NCI-H2196 (cell line): ENCODE measurements around the gene IFIT1.
A peak's percentile ranks its signal among the peaks of the same experiment; 100 is the strongest.
"Not testable (repeated sequence)": the region's sequence is repeated elsewhere in the genome, so short reads cannot be mapped to it uniquely, and the experiment has no call there.

Source experiments
- DNase-seq: peaks from one replicate; lab custom pipeline; 2025; ENCODE audit not compliant: unreplicated experiment; lab: John Stamatoyannopoulos, UW

The IFIT1 gene

DNA sequence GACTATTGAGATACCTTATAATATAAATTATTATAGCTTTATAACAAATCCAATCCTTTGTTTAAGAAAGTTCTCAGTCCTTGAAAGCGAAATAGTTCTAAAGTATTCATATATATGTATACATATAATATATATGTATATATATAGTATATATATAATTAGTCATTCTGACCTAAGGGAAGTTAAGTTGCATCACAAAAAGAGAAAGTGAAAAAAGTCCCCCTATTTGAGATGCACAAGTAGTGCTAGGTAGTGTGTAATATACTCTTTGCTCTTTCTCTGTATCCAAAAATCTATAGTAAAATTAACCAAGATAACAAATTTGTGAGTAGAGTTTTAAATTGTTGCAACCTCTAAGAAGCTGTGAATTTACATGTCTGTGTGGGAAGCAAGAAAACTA, 27.9 kb upstream of the IFIT1 start:
- no peak for DNase-seq

GRCh38 chr10:89367529-89367928, 24.9 kb upstream of the IFIT1 start:
- no peak for DNase-seq

- no peak for DNase-seq
These were observed 24.3 kb upstream of the IFIT1 start for GRCh38 chr10:89368129-89368528.

GRCh38 chr10:89369156-89370105, 23.0 kb upstream of the IFIT1 start:
- no peak for DNase-seq

GRCh38 chr10:89371079-89371478, 21.3 kb upstream of the IFIT1 start:
- DNase-seq, result no peak

DNA sequence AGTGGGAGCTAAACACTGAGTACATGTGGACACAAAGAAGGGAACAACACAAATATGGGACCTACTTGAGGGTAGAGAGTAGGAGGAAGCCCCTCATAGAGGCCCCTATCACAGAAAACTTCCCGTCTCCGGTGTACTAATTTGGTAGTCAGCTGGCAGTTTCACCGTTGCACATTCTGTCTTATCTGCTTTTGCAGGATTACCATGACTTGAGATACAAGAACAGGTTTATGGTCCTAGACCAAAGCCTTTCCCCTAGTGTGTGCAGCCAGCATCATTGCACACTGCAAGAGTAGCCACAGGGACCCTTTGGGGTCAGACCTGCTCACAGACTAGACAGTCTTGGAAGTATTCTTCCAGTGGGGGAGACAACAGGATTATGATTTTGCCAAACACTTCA, 20.4 kb upstream of the IFIT1 start:
- no peak for DNase-seq

DNA sequence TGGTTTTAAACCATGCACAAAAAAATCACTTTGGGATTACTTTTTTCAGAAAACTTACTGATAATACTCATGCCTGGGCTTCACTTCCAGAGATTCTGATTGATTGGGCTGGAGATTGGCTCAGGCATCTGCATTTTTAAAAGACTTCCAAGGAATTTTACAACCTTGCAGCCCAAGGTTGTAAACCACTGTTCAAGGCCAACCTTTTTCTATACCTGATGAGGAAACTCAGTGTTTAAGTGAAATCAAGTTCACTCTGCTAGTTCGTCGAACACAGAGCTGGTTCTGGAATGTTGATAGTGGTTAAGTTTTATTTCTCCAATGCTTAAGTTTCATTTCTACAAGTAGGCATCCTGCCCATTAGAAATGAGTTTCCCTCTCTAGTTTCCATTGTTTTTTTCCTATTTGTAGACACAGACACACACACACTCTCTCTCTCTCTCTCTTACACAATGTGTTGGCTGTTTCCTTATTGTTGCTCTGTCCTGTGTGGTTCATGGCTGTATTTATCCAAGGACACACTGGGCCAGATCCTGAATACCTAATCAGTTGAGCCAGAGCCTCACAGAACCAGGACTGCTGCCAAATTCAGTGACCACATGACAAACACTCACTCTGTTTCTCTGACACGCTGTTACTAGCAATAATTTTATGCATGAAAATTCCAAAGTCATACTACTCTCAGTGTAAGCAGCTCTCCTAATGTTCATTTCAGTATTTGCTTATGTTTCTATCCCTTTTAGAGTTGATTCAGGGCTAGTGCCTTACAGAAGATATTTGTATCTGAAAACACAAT, 18.3 kb upstream of the IFIT1 start:
- DNase-seq, result peak; percentile 59

DNA sequence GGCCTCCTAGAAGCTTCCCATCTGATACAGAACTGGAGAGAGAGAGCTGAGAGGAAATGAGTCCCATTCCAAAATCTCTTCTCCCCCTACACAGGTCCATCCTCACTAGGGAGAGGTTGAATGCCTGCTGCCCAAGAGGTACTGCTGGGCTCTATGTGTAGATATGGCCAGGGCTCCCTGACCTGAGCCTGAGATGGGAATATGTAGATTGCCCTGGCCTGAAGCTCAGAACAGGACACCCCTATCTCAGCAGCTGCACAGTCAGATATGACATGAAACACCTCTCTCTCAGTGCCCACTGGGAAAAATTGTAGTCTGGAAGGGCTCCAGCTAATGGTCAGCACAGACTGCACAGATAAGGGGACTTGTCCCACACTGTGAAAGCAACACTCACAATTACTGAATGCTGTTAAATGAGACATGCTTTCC, 17.7 kb upstream of the IFIT1 start:
- no peak for DNase-seq

GRCh38 chr10:89377705-89378637, 14.5 kb upstream of the IFIT1 start, which contains the start of gene IFIT1B:
IFIT1B (plus strand) TSS chr10:89378056; CDS start chr10:89378136, 80 bp downstream.
- DNase-seq, result no peak

- no peak for DNase-seq
These were observed 13.3 kb upstream of the IFIT1 start for GRCh38 chr10:89379103-89379502.

- no peak for DNase-seq
These were observed 9.7 kb upstream of the IFIT1 start for GRCh38 chr10:89382757-89383156.

DNA sequence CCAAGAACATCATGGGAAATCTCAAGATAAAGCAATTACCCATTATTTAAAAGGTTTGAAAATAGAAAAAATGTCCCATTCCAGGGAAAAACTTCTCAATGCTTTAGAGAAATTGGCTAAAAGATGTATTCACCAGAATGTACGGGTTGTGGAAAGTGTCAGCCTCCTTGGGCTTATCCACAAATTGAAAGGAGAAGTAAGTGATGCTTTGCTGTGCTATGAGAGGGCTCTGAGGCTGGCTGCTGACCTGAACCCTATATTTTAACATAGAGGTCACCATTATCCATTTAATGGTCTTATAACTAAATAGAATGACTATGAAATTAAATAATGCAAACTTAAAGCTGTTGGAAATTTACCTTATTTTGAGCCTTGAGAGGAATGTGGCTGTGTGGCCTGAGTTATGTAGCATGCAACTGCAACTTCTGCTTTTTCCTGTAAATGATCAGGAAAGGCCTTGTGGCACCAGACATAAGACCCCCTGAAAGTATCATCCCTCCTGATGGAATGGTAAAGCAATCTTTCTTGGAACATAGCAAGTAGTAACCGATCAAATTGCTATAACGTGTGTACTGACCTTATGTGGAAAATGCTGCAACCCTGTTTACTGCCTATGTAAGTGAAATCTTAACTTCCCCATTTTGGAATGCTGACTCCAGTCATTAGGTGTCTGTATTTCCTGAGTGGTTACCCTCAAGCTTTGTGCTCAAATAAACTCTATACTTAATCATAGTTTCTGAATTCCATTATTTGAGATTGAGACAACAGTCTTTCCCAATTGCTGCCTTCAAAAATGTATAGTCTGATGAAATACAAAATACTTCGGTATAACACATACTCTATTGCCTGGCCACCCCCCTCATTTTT, 7.7 kb upstream of the IFIT1 start:
- DNase-seq, result no peak

GRCh38 chr10:89388806-89389205, 3.6 kb upstream of the IFIT1 start:
- no peak for DNase-seq

DNA sequence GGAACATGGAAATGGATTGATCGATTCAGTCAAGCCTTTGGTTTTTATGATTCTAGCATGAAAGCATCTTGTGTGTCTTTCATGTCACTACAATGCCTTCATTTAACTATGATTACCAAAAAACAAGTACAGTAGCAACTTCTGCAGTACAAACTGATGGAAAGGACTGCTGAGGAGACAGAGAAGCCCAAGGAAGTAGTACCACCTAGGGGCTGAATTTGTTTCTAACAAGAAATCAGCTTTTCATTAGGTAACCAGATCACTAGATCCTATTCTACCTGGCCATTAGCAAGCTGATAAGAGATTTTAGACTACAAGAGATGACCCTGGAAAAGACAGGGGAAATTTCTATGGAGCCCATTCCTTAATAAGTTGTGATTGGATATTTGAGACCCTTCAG, 3.2 kb upstream of the IFIT1 start:
- DNase-seq, result peak; percentile 5

GRCh38 chr10:89390476-89391225, 1.8 kb upstream of the IFIT1 start:
- no peak for DNase-seq

GRCh38 chr10:89391226-89391576, 1.2 kb upstream of the IFIT1 start:
- not testable (repeated sequence) for DNase-seq

GRCh38 chr10:89392974-89393373, 551 bp downstream of the IFIT1 start:
- DNase-seq, result no peak

DNA sequence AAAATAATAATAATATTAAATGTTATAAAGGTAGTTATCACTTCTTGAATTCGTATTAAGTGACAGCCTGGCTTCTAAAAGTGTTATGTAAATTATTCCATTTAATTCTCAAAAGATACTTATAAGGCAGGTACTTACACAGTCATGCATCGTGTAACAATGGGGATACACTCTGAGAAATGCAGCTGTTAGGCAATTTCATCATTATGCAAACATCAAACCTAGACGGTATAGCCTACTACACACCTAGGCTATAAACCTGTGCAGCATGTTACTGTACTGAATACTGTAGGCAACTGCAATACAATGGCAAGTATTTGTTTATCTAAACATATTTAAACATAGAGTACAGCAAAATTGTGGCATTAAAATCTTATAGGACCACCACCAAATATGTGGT, 1.5 kb downstream of the IFIT1 start:
- DNase-seq, result no peak

DNA sequence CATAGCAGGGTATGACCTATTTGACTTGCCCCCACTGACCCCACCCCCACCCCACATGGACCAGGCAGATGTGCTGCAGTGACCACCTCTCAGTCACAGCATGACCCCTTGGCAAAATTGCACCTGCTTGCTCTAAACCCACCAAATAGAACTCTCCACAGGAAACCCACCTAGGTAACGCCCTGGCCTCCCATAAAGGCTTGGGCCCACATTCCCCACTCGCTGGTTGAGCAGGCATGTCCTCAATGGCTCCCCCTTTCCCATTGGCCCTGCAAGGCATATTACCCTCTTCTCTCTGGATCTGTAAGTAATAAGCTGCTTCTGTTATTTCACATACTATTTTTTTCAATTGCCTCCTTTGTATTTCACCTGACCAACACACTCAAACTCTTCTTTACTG, 2.7 kb downstream of the IFIT1 start:
- DNase-seq, result no peak
